Stimulated activated naive CD8-positive, alpha-beta T cell treated with anti-CD3 and anti-CD28 coated beads, Interleukin-15, Interleukin-2, amounts not matched to agents 100 U/mL and 50 U/mL, for 24 hours (primary cell): ENCODE data around the gene TNP1.
A peak's percentile ranks its signal among the peaks of the same experiment; 100 is the strongest.

Experiments used
- ATAC-seq: fragments of 150-1000 bp; cut with Tn5 transposase; one replicate; pipeline ENCODE4 v1.10.0; 2021
- DNase-seq: peaks from one replicate; pipeline ENCODE4 v3.0.0; 2021

Gene TNP1

GRCh38 chr2:216873573-216873972, 13.7 kb upstream of the TNP1 start:
- ATAC-seq = no peak
- no peak for DNase-seq

GRCh38 chr2:216872624-216873023, 12.8 kb upstream of the TNP1 start:
- DNase-seq = no peak
- ATAC-seq = no peak

GRCh38 chr2:216872040-216872439, 12.2 kb upstream of the TNP1 start:
- ATAC-seq = no peak
- no peak for DNase-seq

- ATAC-seq (no peak), DNase-seq (no peak)
These were observed 11.6 kb upstream of the TNP1 start for GRCh38 chr2:216871333-216871934.

- ATAC-seq (no peak), DNase-seq (no peak)
These were observed 10.9 kb upstream of the TNP1 start for GRCh38 chr2:216870508-216871332.

- DNase-seq (no peak), ATAC-seq (peak; percentile 51)
These were observed 6.7 kb upstream of the TNP1 start for GRCh38 chr2:216866515-216867095.

- no peak for ATAC-seq
- no peak for DNase-seq
These were observed 5.8 kb upstream of the TNP1 start for GRCh38 chr2:216865658-216866057.

GRCh38 chr2:216863946-216864345, 4.1 kb upstream of the TNP1 start:
- DNase-seq (no peak), ATAC-seq (no peak)

- no peak for ATAC-seq
- DNase-seq = no peak
These were observed 2.9 kb upstream of the TNP1 start for GRCh38 chr2:216862628-216863398.

GRCh38 chr2:216860426-216861137, 718 bp upstream of the TNP1 start:
- DNase-seq = no peak
- ATAC-seq = no peak

GRCh38 chr2:216858312-216858711, 1.6 kb downstream of the TNP1 start:
- peak; percentile 39 for DNase-seq
- ATAC-seq = peak; percentile 73

GRCh38 chr2:216857131-216857550, 2.7 kb downstream of the TNP1 start:
- ATAC-seq (peak; percentile 73), DNase-seq (peak; percentile 37)

- ATAC-seq (no peak), DNase-seq (no peak)
These were observed 3.3 kb downstream of the TNP1 start for GRCh38 chr2:216856406-216857065.

GRCh38 chr2:216855605-216856004, 4.3 kb downstream of the TNP1 start:
- ATAC-seq (no peak), DNase-seq (no peak)

- ATAC-seq (no peak), DNase-seq (no peak)
These were observed 4.8 kb downstream of the TNP1 start for GRCh38 chr2:216855079-216855478.

- no peak for ATAC-seq
- DNase-seq = no peak
These were observed 8.3 kb downstream of the TNP1 start for GRCh38 chr2:216851486-216852090.

- ATAC-seq (peak; percentile 40), DNase-seq (no peak)
These were observed 9.1 kb downstream of the TNP1 start for GRCh38 chr2:216850665-216851322.

GRCh38 chr2:216849987-216850386, 9.9 kb downstream of the TNP1 start:
- DNase-seq (peak; percentile 20), ATAC-seq (peak; percentile 72)

- ATAC-seq (no peak), DNase-seq (no peak)
These were observed 14.4 kb downstream of the TNP1 start for GRCh38 chr2:216845426-216845825.

- DNase-seq (no peak), ATAC-seq (no peak)
These were observed 17.2 kb downstream of the TNP1 start for GRCh38 chr2:216842636-216843035.
